Large intestine (tissue), 3 donors: Measurements from ENCODE around the gene RAB37. TPM values are rescaled to one million over a fixed set of nuclear protein-coding genes. Genes with fewer than 3 reads are reported as not detected.
A peak's percentile ranks its signal among the peaks of the same experiment; 100 is the strongest.

Experiments
- DNase-seq, 2 donors: peaks; one replicate each; pipeline versions ENCODE4 v3.0.0 to v3.0.0-alpha.2; 2013
- H3K27ac ChIP-seq: one replicate; pipeline ENCODE4 v1.5.1; 2013; ENCODE audit warnings: low read length
- H3K27me3 ChIP-seq: 2 replicates; pipeline ENCODE4 v1.6.1; 2013; ENCODE audit warnings: low read length; ENCODE audit not compliant: control insufficient read depth, insufficient read depth
- H3K36me3 ChIP-seq: 2 replicates; pipeline ENCODE4 v1.6.1; 2013; ENCODE audit warnings: low read length; ENCODE audit not compliant: control insufficient read depth, insufficient read depth
- H3K4me1 ChIP-seq: one replicate; pipeline ENCODE4 v1.6.1; 2013; ENCODE audit warnings: low read length; ENCODE audit not compliant: control insufficient read depth, insufficient read depth
- H3K4me3 ChIP-seq: one replicate; pipeline ENCODE4 v1.5.1; 2013; ENCODE audit warnings: low read length
- H3K9me3 ChIP-seq: one replicate; pipeline ENCODE4 v1.6.1; 2013; ENCODE audit warnings: mild to moderate bottlenecking, low read depth, low read length, moderate library complexity; ENCODE audit not compliant: control insufficient read depth
- WGBS: methylation state at CpG from one replicate; pipeline ENCODE4 v1.1.5; 2013; ENCODE audit warnings: low lambda C conversion rate; ENCODE audit not compliant: insufficient coverage; 5-methylcytosine and 5-hydroxymethylcytosine counted together
- polyA plus RNA-seq: library from polyadenylated mRNA; unstranded; fragments of 120-200 nt; gene quantifications from one replicate; pipeline ENCODE4 v1.2.1, GENCODE V29; 2013

RAB37 gene
- polyA plus RNA-seq, 1 donor: 14.3 TPM

- Histone ChIP-seq H3K9me3 (peaks cover 3% of the 10 kb centered on the region), H3K27me3 (peaks cover 4% of the 10 kb centered on the region), H3K4me3 (no peak overlapping the region), H3K4me1 (peaks cover 24% of the 10 kb centered on the region), H3K36me3 (no peaks in the 10 kb centered on the region), H3K27ac (no peak overlapping the region)
- no peak for DNase-seq
- no CpG with 5 or more reads among the region's 3 CpGs for WGBS
Observed at GRCh38 chr17:74734256-74734655, 2.8 kb upstream of the RAB37 start.

DNA sequence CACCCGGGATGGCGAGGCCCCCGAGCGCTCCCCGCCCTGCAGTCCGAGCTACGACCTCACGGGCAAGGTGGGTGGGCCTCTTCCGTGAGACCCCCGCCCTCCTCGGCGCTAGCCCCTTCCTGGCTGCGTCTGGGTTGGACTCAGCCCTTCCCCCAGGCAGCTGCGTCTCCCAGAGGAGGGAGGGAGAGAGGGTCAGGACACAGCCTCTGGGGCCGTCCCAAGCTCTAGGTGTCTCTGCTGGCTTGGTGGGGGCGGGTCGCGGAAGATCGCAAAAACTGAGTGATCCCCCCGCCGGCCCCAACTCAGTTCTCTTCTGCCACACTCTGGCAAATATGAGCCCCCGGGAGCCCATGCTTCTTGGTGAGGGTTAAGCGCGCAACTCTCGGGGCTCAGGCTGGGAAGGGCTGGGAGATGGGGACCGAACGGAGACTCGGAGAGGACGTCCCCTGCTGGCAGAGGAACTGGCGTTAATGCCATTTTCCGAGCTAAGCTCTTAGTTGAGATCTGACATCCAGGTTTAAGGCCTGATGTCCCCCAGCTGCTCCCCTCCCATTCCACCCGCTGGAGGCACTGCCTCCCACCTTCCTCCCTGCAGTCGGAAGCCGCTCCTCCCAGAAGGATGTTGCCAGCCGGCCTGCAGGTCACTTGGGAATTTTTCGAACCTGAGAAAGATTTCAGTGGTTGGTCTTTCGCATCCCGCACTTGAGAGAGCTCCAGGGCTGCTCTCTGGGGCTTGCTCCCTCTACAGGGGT lies 419 bp downstream of the RAB37 start:
- Histone ChIP-seq H3K36me3 (no peaks in the 10 kb centered on the region), H3K4me3 (peak overlapping the region; percentile 49), H3K4me1 (peaks cover 43% of the 10 kb centered on the region), H3K9me3 (peaks cover 3% of the 10 kb centered on the region), H3K27me3 (peaks cover 4% of the 10 kb centered on the region), H3K27ac (peak overlapping the region; percentile 77)
- WGBS: no CpG with 5 or more reads among the region's 38 CpGs
- peak in 1 of 2 donors; percentile 53 for DNase-seq

DNA sequence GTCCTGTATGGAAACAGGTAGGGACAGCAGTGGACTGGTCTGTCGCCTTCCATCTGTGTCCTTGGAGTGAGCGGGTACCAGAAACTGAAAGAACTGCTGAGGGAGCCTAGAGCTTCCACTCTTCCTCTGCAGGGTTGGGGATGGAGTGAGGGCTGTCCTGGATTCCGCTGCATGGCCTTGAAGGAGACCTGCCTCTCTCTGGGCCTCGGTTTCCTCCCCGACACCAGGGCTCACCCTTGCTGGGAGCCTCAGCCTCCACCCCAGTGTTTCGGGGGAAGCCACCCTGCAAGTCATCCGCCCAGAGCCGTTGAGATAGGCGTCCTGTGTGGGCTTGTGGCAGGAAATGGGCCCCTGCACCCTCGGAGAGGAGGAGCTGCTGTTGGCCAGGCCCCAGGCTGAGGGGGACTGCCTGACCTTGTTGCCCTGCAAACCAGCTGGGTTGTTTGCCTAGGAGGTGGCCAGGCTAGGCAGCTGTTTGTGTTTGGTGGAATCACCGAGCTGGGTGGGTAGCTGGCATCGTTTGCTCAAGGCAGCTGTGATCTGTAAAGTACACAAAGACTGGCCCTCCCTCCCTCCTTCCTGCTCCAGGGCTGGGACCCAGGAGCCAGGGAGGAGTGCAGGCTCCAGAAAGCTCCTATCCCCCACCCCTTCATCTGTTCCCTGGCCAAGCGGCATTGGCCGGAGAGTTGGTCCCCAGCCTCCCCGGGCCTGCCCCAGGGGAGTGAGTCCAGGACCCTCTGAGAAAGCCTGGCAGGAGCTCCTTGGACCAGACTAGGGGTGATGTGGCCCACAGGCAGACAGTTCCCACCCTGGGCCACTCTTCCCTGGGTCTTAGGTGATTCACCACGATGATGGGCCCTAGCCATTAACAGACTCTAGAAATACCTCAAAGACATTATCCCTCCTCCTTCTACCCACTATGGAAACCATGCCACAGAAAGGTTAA lies 1.3 kb downstream of the RAB37 start:
- WGBS: no CpG with 5 or more reads among the region's 16 CpGs
- H3K27ac ChIP-seq: no peak overlapping the region
- H3K9me3 ChIP-seq: no peaks in the 10 kb centered on the region

DNA sequence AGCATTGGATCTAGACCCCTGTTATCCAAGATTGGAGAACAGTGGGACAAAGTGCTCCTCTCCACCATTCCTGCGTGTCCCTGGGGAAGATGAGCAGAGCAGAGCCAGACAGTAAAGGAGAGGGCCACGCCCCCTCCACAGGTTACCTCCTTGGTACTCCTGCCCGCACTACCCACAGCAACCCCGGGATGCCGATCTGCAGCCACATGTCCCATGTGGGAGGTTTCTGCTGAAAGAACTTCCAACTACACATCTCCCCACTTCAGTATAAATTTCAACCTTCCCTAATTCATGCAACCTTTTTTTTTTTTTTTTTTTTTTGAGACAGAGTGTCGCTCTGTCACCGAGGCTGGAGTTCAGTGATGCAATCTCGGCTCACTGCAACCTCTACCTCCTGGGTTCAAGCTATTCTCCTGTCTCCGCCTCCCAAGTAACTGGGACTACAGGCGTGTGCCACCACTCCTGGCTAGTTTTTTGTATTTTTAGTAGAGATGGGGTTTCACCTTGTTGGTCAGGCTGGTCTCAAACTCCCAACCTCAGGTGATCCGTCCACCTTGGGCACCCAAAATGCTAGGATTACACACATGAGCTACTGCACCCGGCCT lies 2.3 kb downstream of the RAB37 start:
- WGBS: no CpG with 5 or more reads among the region's 12 CpGs
- Histone ChIP-seq H3K4me3 (no peak overlapping the region), H3K27ac (no peak overlapping the region), H3K27me3 (peaks cover 4% of the 10 kb centered on the region), H3K4me1 (peaks cover 46% of the 10 kb centered on the region), H3K36me3 (no peaks in the 10 kb centered on the region), H3K9me3 (no peaks in the 10 kb centered on the region)
- no peak for DNase-seq

More for the DNA sequence above, 1.3 kb downstream of the RAB37 start:
- peaks cover 43% of the 10 kb centered on the region for H3K4me1 ChIP-seq
- H3K4me3 ChIP-seq: peak overlapping the region; percentile 49
- no peaks in the 10 kb centered on the region for H3K36me3 ChIP-seq
- DNase-seq: peak in 1 of 2 donors; percentile 48
- H3K27me3 ChIP-seq: peaks cover 4% of the 10 kb centered on the region

DNA sequence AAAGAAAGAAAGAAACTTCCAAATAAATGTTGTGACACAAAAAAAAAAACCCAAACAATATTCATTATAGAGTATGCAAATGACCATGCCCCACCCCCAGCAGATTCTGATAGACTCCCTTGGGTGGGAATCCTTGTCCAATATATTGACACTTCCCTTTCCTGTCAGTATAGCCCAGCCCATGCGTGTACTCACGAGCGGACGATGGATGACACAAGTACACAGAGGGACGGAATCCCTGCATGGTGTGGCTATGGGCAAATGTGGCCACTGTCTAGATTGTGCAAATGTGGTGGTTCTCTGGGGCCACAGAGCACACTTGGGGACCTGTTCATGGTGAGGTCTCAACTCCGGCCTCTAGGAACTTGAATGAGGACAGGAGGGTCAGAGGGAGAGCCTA lies 3.1 kb downstream of the RAB37 start:
- H3K27ac ChIP-seq: no peak overlapping the region
- peaks cover 4% of the 10 kb centered on the region for H3K27me3 ChIP-seq
- no peak overlapping the region for H3K4me3 ChIP-seq
- H3K36me3 ChIP-seq: no peaks in the 10 kb centered on the region
- H3K4me1 ChIP-seq: peaks cover 54% of the 10 kb centered on the region
- no CpG with 5 or more reads among the region's 6 CpGs for WGBS
- no peaks in the 10 kb centered on the region for H3K9me3 ChIP-seq
- DNase-seq: no peak

- no peak for DNase-seq
- Histone ChIP-seq H3K4me3 (no peak overlapping the region), H3K36me3 (no peaks in the 10 kb centered on the region), H3K27ac (no peak overlapping the region), H3K27me3 (peaks cover 4% of the 10 kb centered on the region), H3K9me3 (no peaks in the 10 kb centered on the region), H3K4me1 (peaks cover 60% of the 10 kb centered on the region)
- no CpG with 5 or more reads among the region's 17 CpGs for WGBS
Observed at GRCh38 chr17:74740641-74741387, 3.8 kb downstream of the RAB37 start.

DNA sequence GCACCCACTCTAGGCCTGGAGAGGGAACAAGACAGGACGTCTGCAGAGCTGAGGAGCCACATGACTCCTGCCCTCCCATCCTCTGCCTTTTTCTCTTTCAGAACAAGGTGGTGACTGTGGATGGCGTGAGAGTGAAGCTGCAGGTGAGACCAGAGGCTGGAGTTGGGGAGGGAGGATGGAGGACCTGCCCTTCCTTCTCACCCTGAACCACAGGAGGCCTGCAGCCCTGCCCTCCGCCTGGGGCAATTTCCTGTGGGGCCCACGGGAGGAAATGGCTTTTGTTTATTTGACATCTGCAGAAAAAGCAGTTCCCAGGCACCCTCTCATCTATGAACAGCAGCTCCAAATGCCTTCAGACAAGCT lies 5.1 kb downstream of the RAB37 start:
- Histone ChIP-seq H3K27ac (no peak overlapping the region), H3K4me3 (no peak overlapping the region), H3K36me3 (no peaks in the 10 kb centered on the region), H3K27me3 (no peaks in the 10 kb centered on the region), H3K9me3 (no peaks in the 10 kb centered on the region), H3K4me1 (peaks cover 67% of the 10 kb centered on the region)
- DNase-seq: peak in 1 of 2 donors; percentile 65
- no CpG with 5 or more reads among the region's 4 CpGs for WGBS

DNA sequence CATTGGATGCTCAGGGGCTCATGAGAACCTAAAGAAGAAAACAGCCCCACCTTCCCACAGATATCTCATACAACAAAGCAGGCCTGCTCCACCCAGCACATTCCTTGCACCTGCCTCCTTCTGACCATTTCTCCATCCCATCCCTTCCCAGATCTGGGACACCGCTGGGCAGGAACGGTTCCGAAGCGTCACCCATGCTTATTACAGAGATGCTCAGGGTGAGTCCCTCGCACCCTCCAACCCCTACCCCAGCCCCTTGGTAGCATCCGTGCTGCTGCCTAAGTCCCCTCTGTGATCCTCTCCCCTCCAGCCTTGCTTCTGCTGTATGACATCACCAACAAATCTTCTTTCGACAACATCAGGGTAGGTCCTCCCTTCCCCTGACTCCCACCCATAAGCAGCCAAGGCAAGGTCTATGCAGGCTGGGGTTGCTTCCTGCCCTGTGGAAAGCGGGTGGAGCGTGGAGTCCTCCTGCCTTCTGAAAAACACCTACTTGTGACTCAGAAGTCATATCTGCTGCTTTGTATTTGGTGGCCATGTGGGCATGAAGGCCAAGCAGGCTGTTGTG lies 6.0 kb downstream of the RAB37 start:
- Histone ChIP-seq H3K4me1 (peaks cover 66% of the 10 kb centered on the region), H3K9me3 (no peaks in the 10 kb centered on the region), H3K36me3 (no peaks in the 10 kb centered on the region), H3K27ac (no peak overlapping the region), H3K4me3 (no peak overlapping the region), H3K27me3 (no peaks in the 10 kb centered on the region)
- no CpG with 5 or more reads among the region's 9 CpGs for WGBS
- DNase-seq: no peak

DNA sequence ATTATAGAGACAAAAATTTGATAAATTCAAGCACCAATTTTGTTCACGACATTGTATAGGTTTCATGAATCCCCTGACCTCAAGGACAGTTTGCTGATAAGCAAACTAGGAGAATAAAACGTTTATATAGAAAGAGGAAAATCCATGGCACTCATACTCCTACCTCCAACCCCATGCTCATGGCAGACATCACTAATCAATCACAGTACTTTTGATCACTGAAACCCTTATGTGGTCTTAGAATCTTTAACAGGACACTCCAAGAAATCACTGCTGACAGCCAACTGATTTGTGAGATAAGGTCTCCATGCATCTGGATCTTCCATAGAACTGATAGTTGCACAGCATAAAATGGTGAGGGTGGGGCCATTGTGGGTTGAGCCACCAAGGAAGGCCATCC lies 6.7 kb downstream of the RAB37 start:
- no CpG with 5 or more reads among the region's 2 CpGs for WGBS
- no peaks in the 10 kb centered on the region for H3K27me3 ChIP-seq
- DNase-seq: no peak
- no peaks in the 10 kb centered on the region for H3K9me3 ChIP-seq
- H3K4me3 ChIP-seq: no peak overlapping the region
- H3K27ac ChIP-seq: no peak overlapping the region
- H3K4me1 ChIP-seq: peaks cover 59% of the 10 kb centered on the region
- no peaks in the 10 kb centered on the region for H3K36me3 ChIP-seq
